Peyer's patch (tissue), 4 donors: ENCODE data around the gene HABP4.

Experiments
- POLR2A ChIP-seq, 2 donors: fragments of 450-650 bp; IDR thresholded peaks; one replicate each; pipeline ENCODE4 v1.5.1; 2017; ENCODE audit warnings: antibody characterized with exemption in 2 of 2, mild to moderate bottlenecking in 2 of 2, moderate library complexity in 2 of 2
- TF ChIP-seq, protein P1 (sequence below), 6 experiments: fragments of 450-650 bp in 4 of 6; fragments of 200-600 bp in 2 of 6; sonication (generic) in 1 of 6; IDR thresholded peaks; one replicate each; pipeline ENCODE4 v1.5.1; 2017 to 2019; ENCODE audit warnings: antibody characterized with exemption in 6 of 6, mild to moderate bottlenecking in 3 of 6, moderate library complexity in 1 of 6

DNA sequence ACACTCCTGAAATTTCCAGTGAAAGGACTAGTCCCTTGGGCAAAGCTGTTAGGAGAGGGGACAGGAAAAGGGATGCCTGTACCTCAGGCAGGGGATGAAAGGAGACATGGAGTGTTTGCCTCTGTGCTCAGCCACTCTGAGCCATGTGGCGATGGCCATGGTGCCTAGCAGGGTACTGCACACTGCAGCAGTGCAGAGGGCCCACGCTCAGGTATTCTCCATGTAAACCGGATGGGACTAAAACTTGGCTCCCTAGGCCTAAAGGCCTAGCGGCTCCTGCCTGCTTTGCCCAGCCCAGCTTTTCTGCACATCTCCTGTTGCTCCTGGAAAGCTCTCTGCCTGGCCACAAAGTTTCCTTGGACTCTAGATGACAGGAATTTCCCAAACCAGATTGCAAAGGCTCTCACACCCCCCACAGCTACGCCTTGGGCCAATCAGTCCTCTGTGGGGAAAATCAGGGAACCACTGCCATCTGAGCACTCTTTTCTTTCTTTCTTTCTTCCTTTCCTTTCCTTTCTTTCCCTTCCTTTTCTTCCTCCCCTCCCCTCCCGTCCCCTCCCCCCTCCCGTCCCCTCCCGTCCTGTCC, 44.3 kb downstream of the HABP4 start:
- TF ChIP-seq, protein P1, sequence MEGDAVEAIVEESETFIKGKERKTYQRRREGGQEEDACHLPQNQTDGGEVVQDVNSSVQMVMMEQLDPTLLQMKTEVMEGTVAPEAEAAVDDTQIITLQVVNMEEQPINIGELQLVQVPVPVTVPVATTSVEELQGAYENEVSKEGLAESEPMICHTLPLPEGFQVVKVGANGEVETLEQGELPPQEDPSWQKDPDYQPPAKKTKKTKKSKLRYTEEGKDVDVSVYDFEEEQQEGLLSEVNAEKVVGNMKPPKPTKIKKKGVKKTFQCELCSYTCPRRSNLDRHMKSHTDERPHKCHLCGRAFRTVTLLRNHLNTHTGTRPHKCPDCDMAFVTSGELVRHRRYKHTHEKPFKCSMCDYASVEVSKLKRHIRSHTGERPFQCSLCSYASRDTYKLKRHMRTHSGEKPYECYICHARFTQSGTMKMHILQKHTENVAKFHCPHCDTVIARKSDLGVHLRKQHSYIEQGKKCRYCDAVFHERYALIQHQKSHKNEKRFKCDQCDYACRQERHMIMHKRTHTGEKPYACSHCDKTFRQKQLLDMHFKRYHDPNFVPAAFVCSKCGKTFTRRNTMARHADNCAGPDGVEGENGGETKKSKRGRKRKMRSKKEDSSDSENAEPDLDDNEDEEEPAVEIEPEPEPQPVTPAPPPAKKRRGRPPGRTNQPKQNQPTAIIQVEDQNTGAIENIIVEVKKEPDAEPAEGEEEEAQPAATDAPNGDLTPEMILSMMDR (IDR thresholded peaks at IDR 0.05) = no peak
- TF ChIP-seq POLR2A (IDR thresholded peaks at IDR 0.05) = no peak
